GM18861 (cell line): ENCODE results near the gene FGFR4.
A peak's percentile ranks its signal among the peaks of the same experiment; 100 is the strongest.

ENCODE experiments used
- ATAC-seq: cut with Tn5 transposase; IDR thresholded peaks from one replicate; pipeline ENCODE4 v1.9.1; 2021; ENCODE audit not compliant: unreplicated experiment

FGFR4 gene

GRCh38 chr5:177131352-177132135 is 44.8 kb downstream of the FGFR4 start:
- ATAC-seq: no peak

GRCh38 chr5:177132136-177133095 is 45.7 kb downstream of the FGFR4 start:
- no peak for ATAC-seq

- peak; percentile 45 for ATAC-seq
Measured at GRCh38 chr5:177133096-177133852, 46.6 kb downstream of the FGFR4 start, which contains the start of gene NSD1. Gene NSD1 (plus strand): TSS chr5:177133773. CDS start chr5:177135104, 1,331 bp downstream.

GRCh38 chr5:177133853-177134696 is 47.4 kb downstream of the FGFR4 start:
- peak; percentile 18 for ATAC-seq

- ATAC-seq: no peak
Measured at GRCh38 chr5:177134697-177135225, 48.0 kb downstream of the FGFR4 start.

GRCh38 chr5:177140312-177140711 is 53.6 kb downstream of the FGFR4 start:
- ATAC-seq: no peak

- ATAC-seq: no peak
Measured at GRCh38 chr5:177141496-177141895, 54.8 kb downstream of the FGFR4 start.

GRCh38 chr5:177142098-177142611 is 55.4 kb downstream of the FGFR4 start:
- no peak for ATAC-seq

- ATAC-seq: no peak
Measured at GRCh38 chr5:177142778-177143177, 56.1 kb downstream of the FGFR4 start.

GRCh38 chr5:177146891-177147638 is 60.4 kb downstream of the FGFR4 start:
- no peak for ATAC-seq
